Fibroblast of lung (primary cell): ENCODE data around the gene KBTBD2. TPM values are rescaled to one million over a fixed set of nuclear protein-coding genes. Genes with fewer than 3 reads are reported as not detected.
"Not testable (repeated sequence)": the region's sequence is repeated elsewhere in the genome, so short reads cannot be mapped to it uniquely, and the experiment has no call there.

Source experiments
- DNase-seq, 2 donors: peaks; one replicate each; pipeline versions ENCODE4 v3.0.0 to v3.0.0-alpha.2; 2010; ENCODE audit warnings: low read depth in 2 of 2
- H2AFZ ChIP-seq: 2 replicates; pipeline ENCODE4 v1.5.1; 2012; ENCODE audit warnings: low read length, control low read depth, inconsistent platforms
- H3K27ac ChIP-seq: 2 replicates; pipeline ENCODE4 v1.5.1; 2011; ENCODE audit warnings: low read length, control low read depth; ENCODE audit not compliant: insufficient read depth
- H3K27me3 ChIP-seq: 2 replicates; pipeline ENCODE4 v1.5.1; 2011; ENCODE audit warnings: mild to moderate bottlenecking, low read length; ENCODE audit not compliant: control insufficient read depth, insufficient read depth
- H3K36me3 ChIP-seq: 2 replicates; pipeline ENCODE4 v1.5.1; 2011; ENCODE audit warnings: low read length; ENCODE audit not compliant: control insufficient read depth, insufficient read depth
- H3K4me1 ChIP-seq: 2 replicates; pipeline ENCODE4 v1.5.1; 2011; ENCODE audit warnings: low read length; ENCODE audit not compliant: control insufficient read depth, insufficient read depth; ENCODE audit errors: extremely low read depth
- H3K4me2 ChIP-seq: 2 replicates; pipeline ENCODE4 v1.5.1; 2011; ENCODE audit warnings: low read length, control low read depth; ENCODE audit not compliant: insufficient read depth; ENCODE audit errors: extremely low read depth
- H3K4me3 ChIP-seq, 4 experiments: fragments of 200-600 bp in 1 of 4; sonication (generic) in 1 of 4; replicated peaks in 1 of 4; 2 replicates each; pipeline ENCODE4 v1.5.1; 2011 to 2016; ENCODE audit warnings: low read length in 4 of 4, low read depth in 3 of 4, mild to moderate bottlenecking in 3 of 4, control low read depth in 2 of 4, inconsistent platforms in 1 of 4, mixed read lengths in 1 of 4; ENCODE audit not compliant: insufficient read depth in 1 of 4; ENCODE audit errors: control extremely low read depth in 1 of 4
- H3K79me2 ChIP-seq: 2 replicates; pipeline ENCODE4 v1.5.1; 2012; ENCODE audit warnings: mild to moderate bottlenecking, low read length, inconsistent platforms; ENCODE audit not compliant: control insufficient read depth, insufficient read depth
- H3K9ac ChIP-seq: 2 replicates; pipeline ENCODE4 v1.5.1; 2011; ENCODE audit warnings: mild to moderate bottlenecking, low read length, control low read depth; ENCODE audit not compliant: insufficient read depth
- H3K9me3 ChIP-seq: 2 replicates; pipeline ENCODE4 v1.5.1; 2012; ENCODE audit warnings: low read depth, low read length; ENCODE audit not compliant: control insufficient read depth, insufficient read depth
- H4K20me1 ChIP-seq: 2 replicates; pipeline ENCODE4 v1.5.1; 2011; ENCODE audit warnings: low read length; ENCODE audit not compliant: control insufficient read depth, insufficient read depth; ENCODE audit errors: extremely low read depth
- EZH2 ChIP-seq: IDR thresholded peaks from 2 replicates; pipeline ENCODE4 v1.5.1; 2012; ENCODE audit warnings: low read length, control low read depth, mild to moderate bottlenecking; ENCODE audit errors: missing control alignments
- polyA plus RNA-seq, 2 donors: library from polyadenylated mRNA; depleted of rRNA in 1 of 2; stranded (reverse) in 1 of 2; unstranded in 1 of 2; fragments of >200 nt; gene quantifications; 2 replicates each; pipeline ENCODE4 v1.2.1, GENCODE V29; 2011 to 2012; ENCODE audit warnings: missing spikeins in 1 of 2
- total RNA-seq: library from RNA; depleted of rRNA; stranded (reverse); fragments of >200 nt; gene quantifications from 2 replicates; pipeline ENCODE4 v1.2.1, GENCODE V29; 2014
- TF ChIP-seq, protein P1 (sequence below), 2 donors: IDR thresholded peaks in 1 of 2; conservative IDR thresholded peaks in 1 of 2; 1 replicate in 1 of 2; 2 replicates in 1 of 2; pipeline ENCODE4 v1.5.1; 2011 to 2012; ENCODE audit warnings: low read length in 2 of 2, control low read depth in 1 of 2, inconsistent platforms in 1 of 2, low read depth in 1 of 2, mild to moderate bottlenecking in 1 of 2

The KBTBD2 gene
- total and polyA plus RNA-seq, 2 donors (not counting 1 experiment from before 2014, with no cell fraction given) = 26.7 to 29.2 TPM

DNA sequence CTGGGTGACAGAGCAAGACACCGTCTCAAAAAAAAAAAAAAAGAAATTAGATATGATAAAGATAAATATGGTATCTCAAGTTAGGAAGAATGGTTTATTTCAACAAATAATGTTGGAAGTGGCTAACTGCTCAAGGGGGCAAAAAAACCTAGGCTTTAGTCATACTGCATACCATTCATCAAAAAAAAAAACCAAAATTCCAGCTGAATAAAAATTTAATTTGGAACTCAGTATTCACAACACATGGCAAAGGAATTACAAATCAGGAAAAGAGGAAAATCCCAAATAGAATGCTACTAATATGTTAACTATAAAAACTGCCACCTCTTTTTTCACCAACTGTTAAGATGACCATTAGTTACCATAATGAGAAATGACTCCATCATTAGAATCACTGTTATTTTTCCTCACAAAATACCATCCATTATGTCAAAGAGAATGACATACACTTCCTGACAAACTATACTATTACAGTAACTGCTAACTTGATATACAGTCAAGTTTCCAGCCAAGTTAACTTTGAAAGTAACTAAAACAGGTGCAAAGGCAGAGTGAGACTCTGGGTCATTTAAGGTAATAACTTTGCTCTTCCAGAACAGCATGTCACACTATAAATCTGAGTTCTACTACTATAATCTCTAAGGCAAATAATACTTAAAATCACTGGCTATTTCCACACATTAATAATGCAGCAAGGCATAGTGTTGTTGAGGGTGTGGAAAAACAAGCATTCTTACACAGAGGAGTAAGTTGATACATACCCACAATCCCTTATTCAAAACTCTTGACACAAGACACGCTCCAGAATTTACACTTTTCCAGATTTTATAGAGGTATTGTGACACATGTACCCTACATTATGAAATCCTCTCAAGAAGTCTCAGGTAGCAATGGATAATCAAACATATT is 10.2 kb downstream of the KBTBD2 start:
- no peak for TF ChIP-seq EZH2
- TF ChIP-seq, protein P1, sequence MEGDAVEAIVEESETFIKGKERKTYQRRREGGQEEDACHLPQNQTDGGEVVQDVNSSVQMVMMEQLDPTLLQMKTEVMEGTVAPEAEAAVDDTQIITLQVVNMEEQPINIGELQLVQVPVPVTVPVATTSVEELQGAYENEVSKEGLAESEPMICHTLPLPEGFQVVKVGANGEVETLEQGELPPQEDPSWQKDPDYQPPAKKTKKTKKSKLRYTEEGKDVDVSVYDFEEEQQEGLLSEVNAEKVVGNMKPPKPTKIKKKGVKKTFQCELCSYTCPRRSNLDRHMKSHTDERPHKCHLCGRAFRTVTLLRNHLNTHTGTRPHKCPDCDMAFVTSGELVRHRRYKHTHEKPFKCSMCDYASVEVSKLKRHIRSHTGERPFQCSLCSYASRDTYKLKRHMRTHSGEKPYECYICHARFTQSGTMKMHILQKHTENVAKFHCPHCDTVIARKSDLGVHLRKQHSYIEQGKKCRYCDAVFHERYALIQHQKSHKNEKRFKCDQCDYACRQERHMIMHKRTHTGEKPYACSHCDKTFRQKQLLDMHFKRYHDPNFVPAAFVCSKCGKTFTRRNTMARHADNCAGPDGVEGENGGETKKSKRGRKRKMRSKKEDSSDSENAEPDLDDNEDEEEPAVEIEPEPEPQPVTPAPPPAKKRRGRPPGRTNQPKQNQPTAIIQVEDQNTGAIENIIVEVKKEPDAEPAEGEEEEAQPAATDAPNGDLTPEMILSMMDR (conservative IDR thresholded peaks at IDR 0.05 in 1 of 2, IDR thresholded peaks at IDR 0.05 in 1 of 2; ENCODE audit: low read depth in 1 of 2, low read length in 2 of 2) = no peak
- H3K79me2 ChIP-seq = peaks cover 86% of the 10 kb centered on the region
- no peaks in the 10 kb centered on the region for H4K20me1 ChIP-seq
- no peak overlapping the region for H3K9ac ChIP-seq
- H3K4me2 ChIP-seq = peak overlapping the region; percentile 13
- H3K9me3 ChIP-seq = no peaks in the 10 kb centered on the region
- no peak overlapping the region for H3K27ac ChIP-seq
- no peak overlapping the region for H3K4me3 ChIP-seq
- H3K27me3 ChIP-seq = no peaks in the 10 kb centered on the region
- H3K4me1 ChIP-seq = peaks cover 6% of the 10 kb centered on the region
- DNase-seq = peak in 1 of 2 donors; percentile 50
- H3K36me3 ChIP-seq = no peaks in the 10 kb centered on the region
- no peak overlapping the region for H2AFZ ChIP-seq

DNA sequence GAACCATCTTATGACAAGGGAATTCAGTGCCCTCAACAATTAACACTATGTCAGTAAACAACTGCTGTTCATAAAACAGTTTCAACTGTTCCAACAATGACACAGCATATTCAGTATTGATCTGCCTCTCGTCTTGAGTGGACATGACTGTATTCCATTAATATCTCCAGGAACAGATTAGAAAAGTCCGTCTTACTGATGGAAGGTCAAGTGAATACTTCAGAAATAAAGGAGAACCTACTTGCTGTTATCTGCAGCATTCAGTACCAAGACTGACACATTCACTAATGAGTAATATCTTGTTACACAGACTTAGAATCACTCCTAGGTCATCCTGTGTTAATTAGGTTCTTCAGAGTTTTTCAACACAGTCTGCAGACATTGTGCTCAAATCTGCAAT is 12.1 kb downstream of the KBTBD2 start:
- no peaks in the 10 kb centered on the region for H3K27me3 ChIP-seq
- H3K4me1 ChIP-seq = peaks cover 6% of the 10 kb centered on the region
- peak overlapping the region; percentile 18 for H3K27ac ChIP-seq
- TF ChIP-seq, protein P1 (conservative IDR thresholded peaks at IDR 0.05 in 1 of 2, IDR thresholded peaks at IDR 0.05 in 1 of 2; ENCODE audit: low read depth in 1 of 2, low read length in 2 of 2) = no peak
- no peak for TF ChIP-seq EZH2
- H3K9me3 ChIP-seq = no peaks in the 10 kb centered on the region
- H4K20me1 ChIP-seq = no peaks in the 10 kb centered on the region
- peak in 1 of 2 donors; percentile 19 for DNase-seq
- H2AFZ ChIP-seq = no peak overlapping the region
- H3K79me2 ChIP-seq = peaks cover 78% of the 10 kb centered on the region
- H3K36me3 ChIP-seq = peaks cover 2% of the 10 kb centered on the region
- no peak overlapping the region for H3K4me3 ChIP-seq
- H3K9ac ChIP-seq = no peak overlapping the region
- peak overlapping the region; percentile 69 for H3K4me2 ChIP-seq

DNA sequence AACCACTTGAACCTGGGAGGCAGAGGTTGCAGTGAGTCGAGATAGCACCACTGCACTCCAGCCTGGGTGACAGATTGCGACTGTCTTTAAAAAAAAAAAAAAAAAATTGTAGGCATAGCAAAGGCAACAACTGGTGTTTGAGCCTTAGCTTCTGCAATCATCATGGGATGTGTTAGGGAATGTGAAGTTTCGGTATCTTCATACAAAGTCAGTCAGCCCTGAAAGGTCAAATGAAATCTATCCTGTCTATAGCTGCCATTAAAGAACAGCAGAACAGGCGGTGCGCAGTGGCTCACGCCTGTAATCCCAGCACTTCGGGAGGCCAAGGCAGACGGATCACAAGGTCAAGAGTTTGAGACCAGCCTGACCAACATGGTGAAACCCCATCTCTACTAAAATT is 13.5 kb downstream of the KBTBD2 start:
- H3K27me3 ChIP-seq, H2AFZ ChIP-seq, H3K9me3 ChIP-seq, H3K4me1 ChIP-seq, H3K4me2 ChIP-seq, H3K4me3 ChIP-seq, H3K9ac ChIP-seq, DNase-seq, H3K36me3 ChIP-seq, H4K20me1 ChIP-seq, H3K27ac ChIP-seq: not testable (repeated sequence)
- H3K79me2 ChIP-seq = peaks cover 65% of the 10 kb centered on the region
